HepG2 (cell line): ENCODE results near the gene UPK1A. TPM values are rescaled to one million over a fixed set of nuclear protein-coding genes. Genes with fewer than 3 reads are reported as not detected.
A peak's percentile ranks its signal among the peaks of the same experiment; 100 is the strongest.

Experiments used
- ATAD3A ChIP-seq: sonication (generic); formaldehyde crosslinking; IDR thresholded peaks from 2 replicates; pipeline ENCODE4 v1.4.0; 2020; ENCODE audit warnings: missing genetic modification reagents
- ATF3 ChIP-seq: sonication (generic); formaldehyde crosslinking; IDR thresholded peaks from 2 replicates; pipeline ENCODE4 v1.4.0; 2020; ENCODE audit warnings: missing genetic modification reagents
- ATRX ChIP-seq: sonication (generic); formaldehyde crosslinking; IDR thresholded peaks from 2 replicates; pipeline ENCODE4 v1.4.0; 2020; ENCODE audit warnings: missing genetic modification reagents, borderline replicate concordance
- DR1 ChIP-seq: sonication (generic); formaldehyde crosslinking; IDR thresholded peaks from 2 replicates; pipeline ENCODE4 v1.8.0; 2021; ENCODE audit warnings: mild to moderate bottlenecking, missing genetic modification reagents, inconsistent platforms
- ESRRA ChIP-seq: sonication (generic); formaldehyde crosslinking; IDR thresholded peaks from 2 replicates; pipeline ENCODE4 v1.5.1; 2020; ENCODE audit warnings: mild to moderate bottlenecking, low read depth, missing genetic modification reagents
- HES4 ChIP-seq: sonication (generic); formaldehyde crosslinking; IDR thresholded peaks from 2 replicates; pipeline ENCODE4 v1.9.0; 2021; ENCODE audit warnings: mild to moderate bottlenecking, missing genetic modification reagents, borderline replicate concordance
- KDM3A ChIP-seq: IDR thresholded peaks from 2 replicates; pipeline ENCODE4 v1.6.1; 2018; ENCODE audit warnings: low read depth, missing compliant biosample characterization
- KLF12 ChIP-seq: sonication (generic); formaldehyde crosslinking; IDR thresholded peaks from 2 replicates; pipeline ENCODE4 v1.4.0; 2020; ENCODE audit warnings: missing genetic modification reagents, borderline replicate concordance
- PITX1 ChIP-seq: sonication (generic); formaldehyde crosslinking; IDR thresholded peaks from 2 replicates; pipeline ENCODE4 v1.5.1; 2020; ENCODE audit warnings: mild to moderate bottlenecking, missing genetic modification reagents
- RFX1 ChIP-seq: fragments of 450-650 bp; IDR thresholded peaks from 2 replicates; pipeline ENCODE4 v1.6.1; 2017
- SMYD3 ChIP-seq: sonication (generic); formaldehyde crosslinking; IDR thresholded peaks from 2 replicates; pipeline ENCODE4 v1.8.1; 2023; ENCODE audit warnings: mild to moderate bottlenecking, missing genetic modification reagents
- SPEN ChIP-seq: sonication (generic); formaldehyde crosslinking; IDR thresholded peaks from 2 replicates; pipeline ENCODE4 v1.5.1; 2020; ENCODE audit warnings: low read depth, mild to moderate bottlenecking, missing genetic modification reagents
- SRSF1 ChIP-seq: fragments of 200-400 bp; formaldehyde crosslinking; optimal IDR thresholded peaks from 2 replicates; pipeline ENCODE3; 2017; ENCODE audit warnings: mild to moderate bottlenecking, low read depth, low read length, moderate library complexity
- ZBTB49 ChIP-seq: sonication (generic); formaldehyde crosslinking; IDR thresholded peaks from 2 replicates; pipeline ENCODE4 v1.4.0; 2020; ENCODE audit warnings: missing genetic modification reagents, borderline replicate concordance
- ZKSCAN8 ChIP-seq: IDR thresholded peaks from 2 replicates; pipeline ENCODE4 v1.6.1; 2016; ENCODE audit warnings: borderline replicate concordance, missing genetic modification reagents, missing compliant biosample characterization
- ZNF121 ChIP-seq: sonication (generic); formaldehyde crosslinking; IDR thresholded peaks from 2 replicates; pipeline ENCODE4 v1.5.0; 2020; ENCODE audit warnings: mild to moderate bottlenecking, missing genetic modification reagents
- ZNF253 ChIP-seq: sonication (generic); formaldehyde crosslinking; IDR thresholded peaks from 2 replicates; pipeline ENCODE4 v1.8.0; 2022; ENCODE audit warnings: mild to moderate bottlenecking, missing genetic modification reagents, borderline replicate concordance
- ZNF430 ChIP-seq: sonication (generic); formaldehyde crosslinking; IDR thresholded peaks from 2 replicates; pipeline ENCODE4 v1.9.0; 2021; ENCODE audit warnings: mild to moderate bottlenecking, missing genetic modification reagents
- ZNF496 ChIP-seq: sonication (generic); formaldehyde crosslinking; IDR thresholded peaks from 2 replicates; pipeline ENCODE4 v1.8.1; 2023; ENCODE audit warnings: mild to moderate bottlenecking, moderate library complexity, missing genetic modification reagents; ENCODE audit not compliant: insufficient replicate concordance
- ZNF530 ChIP-seq: sonication (generic); formaldehyde crosslinking; IDR thresholded peaks from 2 replicates; pipeline ENCODE4 v1.5.0; 2020; ENCODE audit warnings: low read depth, mild to moderate bottlenecking, missing genetic modification reagents
- polyA plus RNA-seq, 8 experiments: library from polyadenylated mRNA; depleted of rRNA in 3 of 8; stranded (reverse) in 7 of 8; unstranded in 1 of 8; fragments of >200 nt; fragmentation: Illumina TruSeq in 4 of 8; extraction: Trizol in 4 of 8; gene quantifications; 2 replicates each; pipeline versions ENCODE4 v1.2.1 to v1.2.3, GENCODE V29; 2011 to 2016; ENCODE audit warnings: low read depth in 4 of 8, missing spikeins in 1 of 8, mixed read lengths in 1 of 8; ENCODE audit not compliant: insufficient read depth in 1 of 8
- total RNA-seq, 5 experiments: library from RNA; depleted of rRNA; stranded (reverse); fragments of >200 nt; fragmentation: Illumina TruSeq; extraction: Trizol; gene quantifications; 2 replicates each; pipeline ENCODE4 v1.2.3, GENCODE V29; 2016; ENCODE audit warnings: low read depth in 1 of 5
- TF ChIP-seq, protein P1 (sequence below): sonication (generic); formaldehyde crosslinking; IDR thresholded peaks from 2 replicates; pipeline ENCODE4 v1.8.1; 2023; ENCODE audit warnings: mild to moderate bottlenecking, inconsistent platforms, moderate library complexity, missing genetic modification reagents, borderline replicate concordance
- TF ChIP-seq, protein P2 (sequence below): sonication (generic); formaldehyde crosslinking; IDR thresholded peaks from 2 replicates; pipeline ENCODE4 v1.5.0; 2020; ENCODE audit warnings: missing genetic modification reagents
- TF ChIP-seq, protein P3 (sequence below): sonication (generic); formaldehyde crosslinking; IDR thresholded peaks from 2 replicates; pipeline ENCODE4 v1.4.0; 2020; ENCODE audit warnings: missing genetic modification reagents, mild to moderate bottlenecking, borderline replicate concordance

UPK1A gene
- total and polyA plus RNA-seq, 2 of the 13 experiments (the other 11 are each of a cell fraction or from before 2014, with no cell fraction given) = 2.9 TPM; not detected in 1

DNA sequence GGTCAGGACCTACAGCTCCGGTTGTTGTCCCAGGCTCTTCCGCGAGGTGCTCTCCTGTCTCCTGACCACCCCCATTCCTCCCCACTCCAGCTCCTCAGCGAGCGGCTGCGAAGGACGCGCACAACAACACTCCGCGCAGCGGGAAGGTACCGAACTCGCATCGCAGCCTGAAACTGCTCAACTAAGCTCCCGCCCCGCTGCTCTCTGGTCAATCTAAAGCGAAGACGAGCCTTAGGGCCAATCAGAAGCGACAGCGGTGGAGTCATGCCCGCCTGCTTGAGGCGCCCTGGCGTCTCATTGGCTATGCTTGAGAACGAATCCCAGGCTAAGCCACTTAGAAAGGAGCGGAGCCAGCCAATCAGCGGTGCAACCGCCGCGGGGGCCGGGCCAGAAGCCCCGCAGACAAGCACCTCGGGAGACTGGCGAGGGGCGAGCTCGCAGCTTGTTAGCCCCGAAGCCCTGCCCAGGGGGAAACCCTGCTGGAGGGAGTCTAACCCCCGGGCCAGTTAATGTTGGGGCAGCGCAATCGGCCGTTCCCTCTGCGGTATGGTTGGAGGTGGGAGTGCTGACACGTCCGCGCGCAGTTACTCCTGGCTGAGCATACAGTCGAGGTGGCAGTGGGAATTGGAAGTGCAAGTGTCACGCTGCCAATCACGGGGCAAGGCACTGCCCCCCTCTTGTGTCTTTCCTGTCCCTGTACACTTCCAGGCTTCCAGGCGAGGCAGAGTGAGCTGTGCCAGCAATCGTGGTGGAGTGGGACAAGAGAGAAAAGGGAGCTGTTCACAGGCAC, 36.1 kb downstream of the UPK1A start (continued):
- TF ChIP-seq ZBTB49 (no peak), ZNF121 (no peak), ZNF496 (CRISPR knock-in tag) (no peak), ZNF430 (CRISPR knock-in tag) (peak; percentile 63; the same call in 1 of the 2 replicates), RFX1 (no peak), DR1 (CRISPR knock-in tag) (no peak), ATF3 (CRISPR knock-in tag) (no peak), KDM3A (CRISPR knock-in tag) (no peak), ZKSCAN8 (CRISPR knock-in tag) (no peak), HES4 (CRISPR knock-in tag) (no peak), ATAD3A (CRISPR knock-in tag) (no peak), ZNF530 (CRISPR knock-in tag) (no peak), PITX1 (CRISPR knock-in tag) (0 out of 2 replicates have a peak, but pooled peaks have one; percentile 12), SPEN (CRISPR knock-in tag) (no peak; the same call in 1 of the 2 replicates), ESRRA (CRISPR knock-in tag) (no peak), ATRX (CRISPR knock-in tag) (no peak), ZNF253 (CRISPR knock-in tag) (0 out of 2 replicates have a peak, but pooled peaks have one; percentile 32), SRSF1 (no peak), SMYD3 (CRISPR knock-in tag) (0 out of 2 replicates have a peak, but pooled peaks have one; percentile 50), KLF12 (CRISPR knock-in tag) (no peak)
- TF ChIP-seq, protein P1, sequence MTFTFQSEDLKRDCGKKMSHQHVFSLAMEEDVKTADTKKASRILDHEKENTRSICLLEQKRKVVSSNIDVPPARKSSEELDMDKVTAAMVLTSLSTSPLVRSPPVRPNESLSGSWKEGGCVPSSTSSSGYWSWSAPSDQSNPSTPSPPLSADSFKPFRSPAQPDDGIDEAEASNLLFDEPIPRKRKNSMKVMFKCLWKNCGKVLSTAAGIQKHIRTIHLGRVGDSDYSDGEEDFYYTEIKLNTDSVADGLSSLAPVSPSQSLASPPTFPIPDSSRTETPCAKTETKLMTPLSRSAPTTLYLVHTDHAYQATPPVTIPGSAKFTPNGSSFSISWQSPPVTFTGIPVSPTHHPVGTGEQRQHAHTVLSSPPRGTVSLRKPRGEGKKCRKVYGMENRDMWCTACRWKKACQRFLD = no peak
- TF ChIP-seq, protein P2, sequence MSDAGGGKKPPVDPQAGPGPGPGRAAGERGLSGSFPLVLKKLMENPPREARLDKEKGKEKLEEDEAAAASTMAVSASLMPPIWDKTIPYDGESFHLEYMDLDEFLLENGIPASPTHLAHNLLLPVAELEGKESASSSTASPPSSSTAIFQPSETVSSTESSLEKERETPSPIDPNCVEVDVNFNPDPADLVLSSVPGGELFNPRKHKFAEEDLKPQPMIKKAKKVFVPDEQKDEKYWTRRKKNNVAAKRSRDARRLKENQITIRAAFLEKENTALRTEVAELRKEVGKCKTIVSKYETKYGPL (CRISPR knock-in tag) = no peak
- TF ChIP-seq, protein P3, sequence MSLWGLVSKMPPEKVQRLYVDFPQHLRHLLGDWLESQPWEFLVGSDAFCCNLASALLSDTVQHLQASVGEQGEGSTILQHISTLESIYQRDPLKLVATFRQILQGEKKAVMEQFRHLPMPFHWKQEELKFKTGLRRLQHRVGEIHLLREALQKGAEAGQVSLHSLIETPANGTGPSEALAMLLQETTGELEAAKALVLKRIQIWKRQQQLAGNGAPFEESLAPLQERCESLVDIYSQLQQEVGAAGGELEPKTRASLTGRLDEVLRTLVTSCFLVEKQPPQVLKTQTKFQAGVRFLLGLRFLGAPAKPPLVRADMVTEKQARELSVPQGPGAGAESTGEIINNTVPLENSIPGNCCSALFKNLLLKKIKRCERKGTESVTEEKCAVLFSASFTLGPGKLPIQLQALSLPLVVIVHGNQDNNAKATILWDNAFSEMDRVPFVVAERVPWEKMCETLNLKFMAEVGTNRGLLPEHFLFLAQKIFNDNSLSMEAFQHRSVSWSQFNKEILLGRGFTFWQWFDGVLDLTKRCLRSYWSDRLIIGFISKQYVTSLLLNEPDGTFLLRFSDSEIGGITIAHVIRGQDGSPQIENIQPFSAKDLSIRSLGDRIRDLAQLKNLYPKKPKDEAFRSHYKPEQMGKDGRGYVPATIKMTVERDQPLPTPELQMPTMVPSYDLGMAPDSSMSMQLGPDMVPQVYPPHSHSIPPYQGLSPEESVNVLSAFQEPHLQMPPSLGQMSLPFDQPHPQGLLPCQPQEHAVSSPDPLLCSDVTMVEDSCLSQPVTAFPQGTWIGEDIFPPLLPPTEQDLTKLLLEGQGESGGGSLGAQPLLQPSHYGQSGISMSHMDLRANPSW (CRISPR knock-in tag) = no peak
